A673 (cell line): Measurements from ENCODE around the gene STAT6. TPM values are rescaled to one million over a fixed set of nuclear protein-coding genes. Genes with fewer than 3 reads are reported as not detected.

Experiments used
- BruUV-seq: library from RNA; stranded (reverse); fragments of 400-500 nt; replicated peaks from 2 replicates; lab custom pipeline; 2021; lab: Mats Ljungman, UMichigan
- CTCF ChIA-PET: fragments of 300-600 bp; sonication (Branson Sonifier 250); formaldehyde crosslinking; loops from one replicate; lab custom pipeline; 2022; ENCODE audit warnings: antibody characterized with exemption; lab: Charles Lee
- POLR2A ChIA-PET: fragments of 300-600 bp; sonication (Branson Sonifier 250); formaldehyde crosslinking; loops from one replicate; lab custom pipeline; 2022; ENCODE audit warnings: antibody characterized with exemption; ENCODE audit not compliant: low non-redundant PET; lab: Charles Lee
- DNase-seq: peaks from one replicate; pipeline ENCODE4 v3.0.0-alpha.2; 2015; ENCODE audit warnings: low spot score
- H3K27ac ChIP-seq: fragments of 200-600 bp; sonication (generic); 2 replicates; pipeline ENCODE4 v1.5.1; 2016; ENCODE audit warnings: mixed run types, low read depth, mild to moderate bottlenecking, mixed read lengths, antibody characterized with exemption, low read length; ENCODE audit not compliant: poor library complexity, severe bottlenecking
- H3K27me3 ChIP-seq: fragments of 200-600 bp; sonication (generic); replicated peaks from 2 replicates; pipeline ENCODE4 v1.6.1; 2017; ENCODE audit warnings: mixed run types, low read depth, mild to moderate bottlenecking, mixed read lengths, antibody characterized with exemption, low read length; ENCODE audit not compliant: insufficient read depth, poor library complexity
- H3K36me3 ChIP-seq: fragments of 200-600 bp; sonication (generic); 2 replicates; pipeline ENCODE4 v1.6.1; 2016; ENCODE audit warnings: mixed run types, mild to moderate bottlenecking, mixed read lengths, antibody characterized with exemption, low read length; ENCODE audit not compliant: insufficient read depth, poor library complexity, severe bottlenecking
- H3K4me1 ChIP-seq: fragments of 200-600 bp; sonication (generic); 2 replicates; pipeline ENCODE4 v1.6.1; 2017; ENCODE audit warnings: mixed run types, mild to moderate bottlenecking, mixed read lengths, antibody characterized with exemption, low read length; ENCODE audit not compliant: insufficient read depth, poor library complexity, severe bottlenecking
- H3K4me3 ChIP-seq: fragments of 200-600 bp; sonication (generic); 2 replicates; pipeline ENCODE4 v1.5.1; 2016; ENCODE audit warnings: low read depth, mixed run types, mild to moderate bottlenecking, mixed read lengths, low read length; ENCODE audit not compliant: poor library complexity, severe bottlenecking
- H3K9me3 ChIP-seq: fragments of 200-600 bp; sonication (generic); 2 replicates; pipeline ENCODE4 v1.6.1; 2016; ENCODE audit warnings: mixed run types, low read depth, mild to moderate bottlenecking, mixed read lengths, antibody characterized with exemption, low read length; ENCODE audit not compliant: poor library complexity, severe bottlenecking
- EZH2 ChIP-seq: fragments of 200-600 bp; sonication (generic); IDR thresholded peaks from 2 replicates; pipeline ENCODE4 v1.6.1; 2017; ENCODE audit warnings: borderline replicate concordance, low read depth, mild to moderate bottlenecking, mixed read lengths, antibody characterized with exemption, low read length; ENCODE audit not compliant: poor library complexity, severe bottlenecking
- intact Hi-C: fragments of 100-400 bp; cut with micrococcal nuclease; formaldehyde crosslinking; loops from one replicate; pipeline ENCODE4 v1.10.0; 2022; ENCODE audit not compliant: unreplicated experiment
- total RNA-seq: library from RNA; stranded (reverse); gene quantifications from 2 replicates; pipeline ENCODE4 v1.2.3, GENCODE V29; 2021
- TF ChIP-seq, protein P1 (sequence below): fragments of 300-800, 200-600 bp; sonication (generic); conservative IDR thresholded peaks from 2 replicates; pipeline ENCODE4 v1.5.1; 2017; ENCODE audit warnings: low read depth, mild to moderate bottlenecking, antibody characterized with exemption, low read length, moderate library complexity, mixed read lengths

Gene STAT6
- total RNA-seq, 1 experiment from 2014 or later, result 111 TPM

DNA sequence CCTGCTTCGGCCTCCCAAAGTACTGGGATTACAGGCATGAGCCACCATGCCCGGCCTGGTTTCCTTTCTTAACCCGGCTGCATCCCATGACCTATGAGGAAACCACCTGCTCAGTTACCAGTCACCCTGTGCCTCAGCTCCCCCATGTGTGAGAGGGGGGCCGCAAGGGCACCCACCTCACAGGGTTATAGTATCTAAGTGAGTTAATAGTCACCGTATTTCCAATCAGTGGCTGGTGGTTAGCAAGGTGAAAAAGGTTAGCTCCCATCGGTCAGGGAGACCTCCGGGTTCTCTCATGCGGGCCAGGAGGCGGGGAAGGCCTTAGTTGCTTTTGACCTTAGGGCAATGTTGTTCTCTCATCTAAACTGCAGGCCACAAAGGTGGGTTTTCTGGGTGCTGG, 23.8 kb upstream of the STAT6 start:
- H3K4me3 ChIP-seq, result no peak overlapping the region
- POLR2A ChIA-PET, result no interaction called here
- peak overlapping the region; percentile 25 for H3K27ac ChIP-seq
- BruUV-seq, result no TSS peak
- CTCF ChIA-PET, result interaction anchor here (0.6 kb wide), 1 partner anchor 66 kb away, joined by 4 read pairs; no protein-coding TSS in a partner anchor
- peaks cover 14% of the 10 kb centered on the region for H3K4me1 ChIP-seq
- intact Hi-C loops, result no loop called here
- TF ChIP-seq, protein P1, sequence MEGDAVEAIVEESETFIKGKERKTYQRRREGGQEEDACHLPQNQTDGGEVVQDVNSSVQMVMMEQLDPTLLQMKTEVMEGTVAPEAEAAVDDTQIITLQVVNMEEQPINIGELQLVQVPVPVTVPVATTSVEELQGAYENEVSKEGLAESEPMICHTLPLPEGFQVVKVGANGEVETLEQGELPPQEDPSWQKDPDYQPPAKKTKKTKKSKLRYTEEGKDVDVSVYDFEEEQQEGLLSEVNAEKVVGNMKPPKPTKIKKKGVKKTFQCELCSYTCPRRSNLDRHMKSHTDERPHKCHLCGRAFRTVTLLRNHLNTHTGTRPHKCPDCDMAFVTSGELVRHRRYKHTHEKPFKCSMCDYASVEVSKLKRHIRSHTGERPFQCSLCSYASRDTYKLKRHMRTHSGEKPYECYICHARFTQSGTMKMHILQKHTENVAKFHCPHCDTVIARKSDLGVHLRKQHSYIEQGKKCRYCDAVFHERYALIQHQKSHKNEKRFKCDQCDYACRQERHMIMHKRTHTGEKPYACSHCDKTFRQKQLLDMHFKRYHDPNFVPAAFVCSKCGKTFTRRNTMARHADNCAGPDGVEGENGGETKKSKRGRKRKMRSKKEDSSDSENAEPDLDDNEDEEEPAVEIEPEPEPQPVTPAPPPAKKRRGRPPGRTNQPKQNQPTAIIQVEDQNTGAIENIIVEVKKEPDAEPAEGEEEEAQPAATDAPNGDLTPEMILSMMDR, result no peak
- TF ChIP-seq EZH2, result no peak
- no peak for DNase-seq
- no peaks in the 10 kb centered on the region for H3K9me3 ChIP-seq
- peaks cover 6% of the 10 kb centered on the region for H3K36me3 ChIP-seq
- H3K27me3 ChIP-seq, result no peaks in the 10 kb centered on the region

DNA sequence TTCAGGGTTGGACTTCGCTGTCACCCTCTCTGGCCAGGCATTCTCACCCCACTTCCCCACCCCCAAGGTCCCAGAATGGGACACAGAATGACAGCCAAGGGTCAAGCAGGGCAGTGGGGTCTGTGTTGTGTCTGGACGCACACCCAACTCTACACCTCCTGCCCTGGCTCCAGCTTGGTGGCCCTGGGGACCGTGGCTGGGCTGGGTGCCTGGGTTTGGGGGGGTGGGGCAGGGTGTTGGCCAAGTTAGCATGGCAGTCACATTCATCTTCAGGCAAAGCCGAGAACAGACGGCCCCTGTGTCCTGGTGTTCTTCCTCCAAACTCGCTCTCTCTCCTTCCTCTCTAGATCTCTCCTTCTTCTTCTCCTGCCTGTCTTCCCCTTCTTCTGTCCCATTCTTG, 22.8 kb upstream of the STAT6 start:
- Histone ChIP-seq H3K27me3 (no peaks in the 10 kb centered on the region), H3K4me3 (no peak overlapping the region), H3K27ac (no peak overlapping the region), H3K4me1 (peaks cover 21% of the 10 kb centered on the region), H3K9me3 (no peaks in the 10 kb centered on the region), H3K36me3 (no peaks in the 10 kb centered on the region)
- DNase-seq, result no peak
- ChIA-PET CTCF (no interaction called here), POLR2A (no interaction called here)
- no TSS peak for BruUV-seq
- TF ChIP-seq, protein P1, result no peak
- no peak for TF ChIP-seq EZH2
- intact Hi-C loops, result no loop called here

DNA sequence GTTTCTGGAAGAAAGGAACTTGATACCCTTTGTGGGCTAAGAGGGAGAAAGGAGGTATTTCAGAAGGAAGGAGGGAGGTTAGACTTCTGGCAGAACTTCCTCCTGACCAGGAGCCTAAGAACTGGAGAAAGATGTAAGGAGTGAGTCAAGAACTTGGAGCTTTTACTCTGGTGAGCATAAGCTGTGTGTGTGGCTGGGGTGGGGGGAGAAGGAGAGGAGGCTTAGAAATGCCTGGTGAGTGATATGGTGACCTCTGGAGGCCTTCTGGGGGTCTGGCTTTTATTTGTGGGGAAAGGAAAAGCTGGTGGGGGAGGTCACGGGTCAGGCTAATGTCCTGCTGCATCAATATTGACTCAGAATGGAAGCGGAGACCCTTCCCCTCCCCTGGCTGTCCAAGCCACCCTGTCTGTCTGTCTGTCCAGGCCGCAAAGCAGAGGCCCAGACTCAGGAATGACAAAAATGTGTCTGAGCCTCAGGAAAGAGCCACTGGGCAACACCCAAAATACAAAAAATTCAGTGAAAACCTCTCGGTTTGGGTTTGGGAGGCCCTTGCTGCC, 21.9 kb upstream of the STAT6 start:
- CTCF ChIA-PET, result interaction anchor here (0.6 to 0.7 kb wide), 2 partner anchors 9 to 121 kb away, joined by 3 to 11 read pairs; no protein-coding TSS in a partner anchor
- no TSS peak for BruUV-seq
- H3K9me3 ChIP-seq, result no peaks in the 10 kb centered on the region
- no peak for DNase-seq
- POLR2A ChIA-PET, result no interaction called here
- intact Hi-C loops, result no loop called here
- peaks cover 21% of the 10 kb centered on the region for H3K4me1 ChIP-seq
- no peak overlapping the region for H3K4me3 ChIP-seq
- H3K27ac ChIP-seq, result no peak overlapping the region
- H3K36me3 ChIP-seq, result no peaks in the 10 kb centered on the region
- TF ChIP-seq, protein P1, result no peak
- TF ChIP-seq EZH2, result no peak
- H3K27me3 ChIP-seq, result no peaks in the 10 kb centered on the region
